GM12878 (cell line): ENCODE measurements around the gene FBLN7. TPM values are rescaled to one million over a fixed set of nuclear protein-coding genes. Genes with fewer than 3 reads are reported as not detected.

ENCODE experiments used
- ATAC-seq: fragments of 200-7000 bp; cut with Tn5 transposase; 3 replicates; pipeline ENCODE4 v1.9.1; 2020; ENCODE audit warnings: mild to moderate bottlenecking, moderate library complexity
- BruUV-seq: library from RNA; stranded (reverse); fragments of 400-500 nt; replicated peaks from 2 replicates; lab custom pipeline; 2021; lab: Mats Ljungman, UMichigan
- CTCF ChIA-PET: fragments of 300-600 bp; sonication (Branson Sonifier 250); formaldehyde crosslinking; extraction: SDS; loops from one replicate; lab custom pipeline; 2021; ENCODE audit warnings: inconsistent platforms; lab: Yijun Ruan, JAX
- POLR2A ChIA-PET: fragments of 350-600 bp; formaldehyde crosslinking; extraction: SDS; loops from one replicate; lab custom pipeline; 2021; ENCODE audit warnings: inconsistent platforms; lab: Charles Lee
- RAD21 ChIA-PET: fragments of 300-600 bp; sonication (Branson Sonifier 250); formaldehyde crosslinking; loops from one replicate; lab custom pipeline; 2023; ENCODE audit warnings: antibody characterized with exemption; ENCODE audit not compliant: unreplicated experiment; lab: Charles Lee
- SMC1A ChIA-PET: fragments of 300-600 bp; sonication (Branson Sonifier 250); formaldehyde crosslinking; loops from one replicate; lab custom pipeline; 2023; ENCODE audit not compliant: unreplicated experiment, uncharacterized antibody; lab: Charles Lee
- DNase-seq: peaks from one replicate; pipeline ENCODE4 v3.0.0-alpha.2; 2011; ENCODE audit warnings: low read depth, low spot score
- FAIRE-seq: peaks from 3 replicates; lab custom pipeline; 2011; peaks lifted over from hg19 to GRCh38; lab: Jason Lieb, UNC
- H2AFZ ChIP-seq: 2 replicates; pipeline ENCODE4 v1.6.0; 2011; ENCODE audit warnings: low read depth, low read length, control low read depth; ENCODE audit not compliant: control insufficient read depth
- H3K27ac ChIP-seq: 2 replicates; pipeline ENCODE4 v1.5.1; 2011; ENCODE audit warnings: control low read depth; ENCODE audit not compliant: control insufficient read depth, insufficient read depth
- H3K27me3 ChIP-seq, 2 experiments: replicated peaks in 1 of 2; 2 replicates each; pipeline versions ENCODE4 v1.6.0 to v1.6.1; 2011; ENCODE audit warnings: low read length in 1 of 2; ENCODE audit not compliant: control insufficient read depth in 2 of 2, insufficient read depth in 2 of 2
- H3K36me3 ChIP-seq, 2 experiments: 2 replicates each; pipeline ENCODE4 v1.5.1; 2011; ENCODE audit warnings: low read length in 1 of 2; ENCODE audit not compliant: control insufficient read depth in 2 of 2, insufficient read depth in 2 of 2
- H3K4me1 ChIP-seq: 2 replicates; pipeline ENCODE4 v1.6.1; 2011; ENCODE audit warnings: mild to moderate bottlenecking, low read length, moderate library complexity, mixed read lengths; ENCODE audit not compliant: control insufficient read depth, insufficient read depth
- H3K4me2 ChIP-seq: 2 replicates; pipeline ENCODE4 v1.6.0; 2011; ENCODE audit warnings: control low read depth; ENCODE audit not compliant: control insufficient read depth, insufficient read depth
- H3K4me3 ChIP-seq: fragments of 200-600 bp; sonication (generic); 2 replicates; pipeline ENCODE4 v1.5.1; 2016
- H3K79me2 ChIP-seq: 2 replicates; pipeline ENCODE4 v1.6.0; 2011; ENCODE audit warnings: low read length; ENCODE audit not compliant: control insufficient read depth, insufficient read depth
- H3K9ac ChIP-seq: 2 replicates; pipeline ENCODE4 v1.8.0; 2011; ENCODE audit warnings: low read length, control low read depth, mixed read lengths; ENCODE audit not compliant: control insufficient read depth, insufficient read depth
- H3K9me3 ChIP-seq: replicated peaks from 3 replicates; pipeline ENCODE4 v1.5.1; 2011; ENCODE audit warnings: mild to moderate bottlenecking, low read length; ENCODE audit not compliant: control insufficient read depth, insufficient read depth
- H4K20me1 ChIP-seq: 2 replicates; pipeline ENCODE4 v1.6.0; 2011; ENCODE audit not compliant: control insufficient read depth, insufficient read depth
- CHD1 ChIP-seq: IDR thresholded peaks from 2 replicates; pipeline ENCODE4 v1.6.1; 2012; ENCODE audit warnings: low read depth, low read length, improper control_type of control experiment
- ELK1 ChIP-seq: IDR thresholded peaks from 2 replicates; pipeline ENCODE4 v1.6.1; 2012; ENCODE audit warnings: low read depth, low read length, improper control_type of control experiment
- HSF1 ChIP-seq: fragments of 150-350 bp; IDR thresholded peaks from 2 replicates; pipeline ENCODE4 v1.6.1; 2014; ENCODE audit warnings: mild to moderate bottlenecking, low read depth, low read length
- POU2F2 ChIP-seq: IDR thresholded peaks from 3 replicates; pipeline ENCODE4 v1.6.1; 2011; ENCODE audit warnings: low read depth, mild to moderate bottlenecking, low read length, borderline replicate concordance
- RAD21 ChIP-seq: IDR thresholded peaks from 2 replicates; pipeline ENCODE4 v1.6.1; 2011; ENCODE audit warnings: mild to moderate bottlenecking, low read depth, low read length, moderate library complexity; ENCODE audit not compliant: insufficient read depth
- RBBP5 ChIP-seq: fragments of 200-600 bp; sonication (generic); conservative IDR thresholded peaks from 2 replicates; pipeline ENCODE4 v1.6.1; 2016
- SMAD5 ChIP-seq: IDR thresholded peaks from 2 replicates; pipeline ENCODE4 v1.6.1; 2016; ENCODE audit warnings: antibody characterized with exemption, low read depth
- SMARCA5 ChIP-seq: fragments of 450-650 bp; IDR thresholded peaks from 2 replicates; pipeline ENCODE4 v1.6.1; 2017; ENCODE audit warnings: mild to moderate bottlenecking
- SRF ChIP-seq, 2 experiments: IDR thresholded peaks; 2 replicates each; pipeline ENCODE4 v1.6.1; 2011; ENCODE audit warnings: low read depth in 2 of 2, low read length in 2 of 2, mild to moderate bottlenecking in 1 of 2, moderate library complexity in 1 of 2
- TARDBP ChIP-seq: IDR thresholded peaks from 2 replicates; pipeline ENCODE4 v1.6.1; 2016; ENCODE audit warnings: borderline replicate concordance
- USF1 ChIP-seq: IDR thresholded peaks from 2 replicates; pipeline ENCODE4 v1.6.1; 2011; ENCODE audit warnings: borderline replicate concordance, low read depth, mild to moderate bottlenecking, moderate library complexity, mixed read lengths, low read length; ENCODE audit not compliant: insufficient read depth; ENCODE audit errors: extremely low read length
- in situ Hi-C: fragments of 300-500 bp; cut with MboI; formaldehyde crosslinking; loops from 9 replicates; pipeline ENCODE4 v1.14.3; 2018; ENCODE audit warnings: mixed read lengths
- intact Hi-C: fragments of 100-400 bp; cut with micrococcal nuclease; formaldehyde crosslinking; loops from one replicate; pipeline ENCODE4 v1.14.2; 2022; ENCODE audit not compliant: unreplicated experiment
- polyA plus RNA-seq, 11 experiments: library from polyadenylated mRNA; depleted of rRNA in 4 of 11; unstranded in 6 of 11; stranded (reverse) in 5 of 11; fragments of >200 nt; fragmentation: Nextera tagmentation in 4 of 11; fragmentation: Illumina TruSeq in 1 of 11; extraction: Ambion mirVana in 4 of 11; extraction: Trizol in 1 of 11; gene quantifications; 1 replicate in 1 of 11; 2 replicates in 10 of 11; pipeline versions ENCODE4 v1.2.1 to v1.2.3, GENCODE V29; 2011 to 2016; ENCODE audit warnings: inconsistent platforms in 2 of 11, missing spikeins in 2 of 11, low read depth in 1 of 11
- total RNA-seq, 4 experiments: library from RNA; depleted of rRNA in 3 of 4; stranded (reverse); fragments of >200 nt in 3 of 4; fragmentation: Illumina TruSeq in 1 of 4; extraction: Trizol in 1 of 4; gene quantifications; 2 replicates each; pipeline versions ENCODE4 v1.2.1 to v1.2.3, GENCODE V29; 2013 to 2021
- TF ChIP-seq, protein P1 (sequence below): fragments of 450-650 bp; IDR thresholded peaks from 2 replicates; pipeline ENCODE4 v1.6.1; 2017; ENCODE audit warnings: mild to moderate bottlenecking, moderate library complexity
- TF ChIP-seq, protein P2 (sequence below): fragments of 450-650 bp; IDR thresholded peaks from 2 replicates; pipeline ENCODE4 v1.6.1; 2016; ENCODE audit warnings: mild to moderate bottlenecking, moderate library complexity, borderline replicate concordance

Gene FBLN7
- total and polyA plus RNA-seq, 10 of the 15 experiments (the other 5 are each of a cell fraction or from before 2014, with no cell fraction given) = 0.01 to 0.10 (median 0.01) TPM; not detected in 7

GRCh38 chr2:112195950-112196349 is 57.8 kb downstream of the FBLN7 start:
- ChIA-PET CTCF (no interaction called here), POLR2A (no interaction called here), SMC1A (no interaction called here), RAD21 (no interaction called here)
- TF ChIP-seq SMARCA5 (no peak), ELK1 (no peak), RAD21 (no peak), SMAD5 (no peak), TARDBP (no peak), USF1 (no peak), SRF (IDR thresholded peaks at IDR 0.05; ENCODE audit: low read depth in 2 of 2, low read length in 2 of 2) (no peak), HSF1 (no peak), CHD1 (no peak), RBBP5 (no peak), POU2F2 (no peak)
- TF ChIP-seq, protein P1, sequence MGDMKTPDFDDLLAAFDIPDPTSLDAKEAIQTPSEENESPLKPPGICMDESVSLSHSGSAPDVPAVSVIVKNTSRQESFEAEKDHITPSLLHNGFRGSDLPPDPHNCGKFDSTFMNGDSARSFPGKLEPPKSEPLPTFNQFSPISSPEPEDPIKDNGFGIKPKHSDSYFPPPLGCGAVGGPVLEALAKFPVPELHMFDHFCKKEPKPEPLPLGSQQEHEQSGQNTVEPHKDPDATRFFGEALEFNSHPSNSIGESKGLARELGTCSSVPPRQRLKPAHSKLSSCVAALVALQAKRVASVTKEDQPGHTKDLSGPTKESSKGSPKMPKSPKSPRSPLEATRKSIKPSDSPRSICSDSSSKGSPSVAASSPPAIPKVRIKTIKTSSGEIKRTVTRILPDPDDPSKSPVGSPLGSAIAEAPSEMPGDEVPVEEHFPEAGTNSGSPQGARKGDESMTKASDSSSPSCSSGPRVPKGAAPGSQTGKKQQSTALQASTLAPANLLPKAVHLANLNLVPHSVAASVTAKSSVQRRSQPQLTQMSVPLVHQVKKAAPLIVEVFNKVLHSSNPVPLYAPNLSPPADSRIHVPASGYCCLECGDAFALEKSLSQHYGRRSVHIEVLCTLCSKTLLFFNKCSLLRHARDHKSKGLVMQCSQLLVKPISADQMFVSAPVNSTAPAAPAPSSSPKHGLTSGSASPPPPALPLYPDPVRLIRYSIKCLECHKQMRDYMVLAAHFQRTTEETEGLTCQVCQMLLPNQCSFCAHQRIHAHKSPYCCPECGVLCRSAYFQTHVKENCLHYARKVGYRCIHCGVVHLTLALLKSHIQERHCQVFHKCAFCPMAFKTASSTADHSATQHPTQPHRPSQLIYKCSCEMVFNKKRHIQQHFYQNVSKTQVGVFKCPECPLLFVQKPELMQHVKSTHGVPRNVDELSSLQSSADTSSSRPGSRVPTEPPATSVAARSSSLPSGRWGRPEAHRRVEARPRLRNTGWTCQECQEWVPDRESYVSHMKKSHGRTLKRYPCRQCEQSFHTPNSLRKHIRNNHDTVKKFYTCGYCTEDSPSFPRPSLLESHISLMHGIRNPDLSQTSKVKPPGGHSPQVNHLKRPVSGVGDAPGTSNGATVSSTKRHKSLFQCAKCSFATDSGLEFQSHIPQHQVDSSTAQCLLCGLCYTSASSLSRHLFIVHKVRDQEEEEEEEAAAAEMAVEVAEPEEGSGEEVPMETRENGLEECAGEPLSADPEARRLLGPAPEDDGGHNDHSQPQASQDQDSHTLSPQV = no peak
- TF ChIP-seq, protein P2, sequence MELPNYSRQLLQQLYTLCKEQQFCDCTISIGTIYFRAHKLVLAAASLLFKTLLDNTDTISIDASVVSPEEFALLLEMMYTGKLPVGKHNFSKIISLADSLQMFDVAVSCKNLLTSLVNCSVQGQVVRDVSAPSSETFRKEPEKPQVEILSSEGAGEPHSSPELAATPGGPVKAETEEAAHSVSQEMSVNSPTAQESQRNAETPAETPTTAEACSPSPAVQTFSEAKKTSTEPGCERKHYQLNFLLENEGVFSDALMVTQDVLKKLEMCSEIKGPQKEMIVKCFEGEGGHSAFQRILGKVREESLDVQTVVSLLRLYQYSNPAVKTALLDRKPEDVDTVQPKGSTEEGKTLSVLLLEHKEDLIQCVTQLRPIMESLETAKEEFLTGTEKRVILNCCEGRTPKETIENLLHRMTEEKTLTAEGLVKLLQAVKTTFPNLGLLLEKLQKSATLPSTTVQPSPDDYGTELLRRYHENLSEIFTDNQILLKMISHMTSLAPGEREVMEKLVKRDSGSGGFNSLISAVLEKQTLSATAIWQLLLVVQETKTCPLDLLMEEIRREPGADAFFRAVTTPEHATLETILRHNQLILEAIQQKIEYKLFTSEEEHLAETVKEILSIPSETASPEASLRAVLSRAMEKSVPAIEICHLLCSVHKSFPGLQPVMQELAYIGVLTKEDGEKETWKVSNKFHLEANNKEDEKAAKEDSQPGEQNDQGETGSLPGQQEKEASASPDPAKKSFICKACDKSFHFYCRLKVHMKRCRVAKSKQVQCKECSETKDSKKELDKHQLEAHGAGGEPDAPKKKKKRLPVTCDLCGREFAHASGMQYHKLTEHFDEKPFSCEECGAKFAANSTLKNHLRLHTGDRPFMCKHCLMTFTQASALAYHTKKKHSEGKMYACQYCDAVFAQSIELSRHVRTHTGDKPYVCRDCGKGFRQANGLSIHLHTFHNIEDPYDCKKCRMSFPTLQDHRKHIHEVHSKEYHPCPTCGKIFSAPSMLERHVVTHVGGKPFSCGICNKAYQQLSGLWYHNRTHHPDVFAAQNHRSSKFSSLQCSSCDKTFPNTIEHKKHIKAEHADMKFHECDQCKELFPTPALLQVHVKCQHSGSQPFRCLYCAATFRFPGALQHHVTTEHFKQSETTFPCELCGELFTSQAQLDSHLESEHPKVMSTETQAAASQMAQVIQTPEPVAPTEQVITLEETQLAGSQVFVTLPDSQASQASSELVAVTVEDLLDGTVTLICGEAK = no peak
- Histone ChIP-seq H3K27me3 (no peaks in the 10 kb centered on the region; a peak in 1 of 4 replicates), H4K20me1 (no peaks in the 10 kb centered on the region), H3K4me2 (no peak overlapping the region), H3K79me2 (no peaks in the 10 kb centered on the region), H3K4me3 (no peak overlapping the region), H3K4me1 (no peaks in the 10 kb centered on the region; the same call in 1 of the 2 replicates), H2AFZ (no peak overlapping the region), H3K9me3 (no peaks in the 10 kb centered on the region; the same call in 2 of the 3 replicates), H3K9ac (no peak overlapping the region), H3K27ac (no peak overlapping the region), H3K36me3 (no peaks in the 10 kb centered on the region)
- ATAC-seq (no peak), FAIRE-seq (no peak), DNase-seq (no peak)
- BruUV-seq = no TSS peak
- in situ Hi-C loops (no loop called here), intact Hi-C loops (no loop called here)
